Immature natural killer cell (primary cell): Measurements from ENCODE around the gene RNASEH2A. TPM values are rescaled to one million over a fixed set of nuclear protein-coding genes. Genes with fewer than 3 reads are reported as not detected.
A peak's percentile ranks its signal among the peaks of the same experiment; 100 is the strongest.

ENCODE experiments used
- DNase-seq, 3 donors: peaks; one replicate each; pipeline ENCODE4 v3.0.0; 2022; ENCODE audit warnings: mixed read lengths in 1 of 3
- H3K27ac Mint-ChIP-seq, 6 donors: one replicate each; pipeline ENCODE4 v1.8.0; 2020; ENCODE audit warnings: mixed read lengths in 6 of 6, mild to moderate bottlenecking in 5 of 6, inconsistent platforms in 4 of 6, moderate library complexity in 3 of 6
- H3K27me3 Mint-ChIP-seq, 3 donors: one replicate each; pipeline ENCODE4 v1.8.0; 2020 to 2021; ENCODE audit warnings: low read depth in 3 of 3, mild to moderate bottlenecking in 3 of 3, mixed read lengths in 3 of 3, moderate library complexity in 3 of 3, inconsistent platforms in 1 of 3
- H3K36me3 Mint-ChIP-seq, 3 donors: one replicate each; pipeline ENCODE4 v1.8.0; 2020; ENCODE audit warnings: mixed read lengths in 3 of 3, inconsistent platforms in 2 of 3, mild to moderate bottlenecking in 2 of 3
- H3K4me1 Mint-ChIP-seq, 2 donors: one replicate each; pipeline ENCODE4 v1.8.0; 2020; ENCODE audit warnings: inconsistent platforms in 2 of 2, mild to moderate bottlenecking in 2 of 2, mixed read lengths in 2 of 2, moderate library complexity in 1 of 2
- H3K4me3 Mint-ChIP-seq, 5 donors: one replicate each; pipeline ENCODE4 v1.8.0; 2020; ENCODE audit warnings: mild to moderate bottlenecking in 5 of 5, mixed read lengths in 5 of 5, inconsistent platforms in 3 of 5, moderate library complexity in 3 of 5
- H3K9me3 Mint-ChIP-seq, 6 donors: one replicate each; pipeline ENCODE4 v1.8.0; 2020; ENCODE audit warnings: mild to moderate bottlenecking in 6 of 6, mixed read lengths in 6 of 6, inconsistent platforms in 4 of 6, moderate library complexity in 3 of 6
- polyA plus RNA-seq, 3 donors: library from polyadenylated mRNA; unstranded; fragments of 300-500 nt; fragmentation: Illumina TruSeq; gene quantifications; one replicate each; pipeline ENCODE4 v1.2.3, GENCODE V29; 2021

The RNASEH2A gene
- polyA plus RNA-seq, 3 donors from 2014 or later, result 27.7 to 45.4 (median 37.5) TPM

DNA sequence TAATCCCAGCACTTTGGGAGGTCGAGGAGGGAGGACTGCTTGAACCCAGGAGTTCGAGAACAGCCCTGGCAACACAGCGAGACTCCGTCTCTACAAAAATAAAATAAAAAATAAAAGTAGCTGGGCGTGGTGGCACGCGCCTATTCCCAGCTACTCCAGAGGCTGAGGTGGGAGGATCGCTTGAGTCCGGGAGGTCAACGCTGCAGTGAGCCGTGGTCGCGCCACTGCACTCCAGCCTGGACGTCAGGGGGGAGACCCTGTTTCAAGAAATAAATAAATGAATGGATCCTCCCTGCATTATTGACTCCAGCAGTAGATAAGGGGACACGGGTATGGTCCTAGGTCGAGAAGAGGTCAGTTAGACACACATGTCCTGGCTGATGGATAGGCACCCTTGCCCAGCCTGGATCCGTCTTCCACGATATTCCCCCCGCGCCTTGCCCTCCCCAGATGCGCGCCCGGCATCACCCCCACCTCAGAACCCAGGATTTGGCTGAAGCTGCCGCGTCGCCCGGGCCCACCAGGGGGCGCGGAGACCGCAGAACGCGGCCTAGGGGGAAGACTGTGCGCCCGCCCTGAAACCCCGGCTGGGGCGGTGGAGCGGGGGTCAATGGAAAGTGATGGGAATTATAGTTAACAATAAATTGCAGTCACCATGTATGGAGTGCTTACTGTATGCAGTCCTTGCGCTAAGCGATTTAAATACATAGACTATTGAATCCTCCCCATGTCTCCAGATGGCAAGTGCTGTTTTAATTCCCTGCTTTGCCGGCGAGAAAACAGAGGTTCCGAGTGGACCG lies 29.0 kb upstream of the RNASEH2A start:
- Mint-ChIP-seq H3K4me3 (peak overlapping the region; percentile 77 to 88 (median 86)), H3K27ac (peak overlapping the region; percentile 86 to 96 (median 91)), H3K27me3 (peaks cover 6 to 20% (median 17%) of the 10 kb centered on the region in 3 donors)

DNA sequence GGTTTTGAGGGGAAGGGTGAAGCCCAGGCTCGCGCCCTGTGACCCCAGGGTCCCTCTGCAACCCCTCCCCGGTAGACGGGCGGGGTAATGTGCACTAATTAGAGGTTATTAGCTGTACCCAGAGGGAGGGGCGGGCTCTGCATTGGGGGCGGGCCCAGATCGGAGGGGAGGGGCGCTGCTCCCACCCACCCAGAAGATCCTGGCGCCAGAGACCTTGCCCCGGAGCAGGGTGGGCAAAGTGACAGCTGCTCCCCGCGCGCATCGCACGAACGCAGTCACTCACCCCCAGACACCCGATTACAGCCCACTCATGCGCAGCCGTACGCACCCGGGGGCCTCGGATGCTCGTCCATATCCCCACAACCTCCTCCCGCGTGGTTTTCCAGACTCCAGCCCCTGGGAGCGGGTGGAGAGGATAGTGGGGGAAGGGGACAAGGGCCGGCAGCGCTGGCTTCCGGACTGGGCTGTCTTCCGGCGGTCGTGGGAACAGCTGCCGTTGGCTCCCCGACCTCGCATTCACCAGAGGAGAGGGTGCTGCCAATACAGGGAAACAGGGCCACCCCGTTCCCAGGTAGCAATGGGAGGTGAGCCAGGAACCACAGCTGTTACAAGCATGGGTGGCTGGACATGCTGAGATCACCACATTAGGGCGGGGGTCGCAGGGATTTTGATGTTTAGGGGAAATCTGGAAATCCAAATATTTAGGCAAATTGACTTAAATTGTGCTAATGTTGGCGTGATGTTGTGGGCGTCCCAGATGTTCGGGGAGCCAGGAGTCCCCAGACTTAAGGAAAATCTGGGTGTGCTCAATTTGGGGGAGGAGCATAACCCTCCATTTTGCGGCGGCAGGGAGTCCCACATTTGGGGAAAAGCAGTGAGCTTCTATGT lies 28.1 kb upstream of the RNASEH2A start:
- H3K36me3 Mint-ChIP-seq, result no peaks in the 10 kb centered on the region
- H3K4me3 Mint-ChIP-seq, result peak overlapping the region; percentile 77 to 88 (median 86)
- peaks cover 7 to 21% (median 17%) of the 10 kb centered on the region in 3 donors for H3K27me3 Mint-ChIP-seq
- H3K27ac Mint-ChIP-seq, result peak overlapping the region; percentile 86 to 96 (median 91)
- H3K9me3 Mint-ChIP-seq, result no peaks in the 10 kb centered on the region
- DNase-seq, result peak; percentile 32 to 45 (median 39)
- peaks cover 29 to 33% of the 10 kb centered on the region in 2 donors for H3K4me1 Mint-ChIP-seq

More for the DNA sequence above, 29.0 kb upstream of the RNASEH2A start:
- H3K36me3 Mint-ChIP-seq, result no peaks in the 10 kb centered on the region
- peaks cover 28 to 33% of the 10 kb centered on the region in 2 donors for H3K4me1 Mint-ChIP-seq
- no peaks in the 10 kb centered on the region for H3K9me3 Mint-ChIP-seq
- peak; percentile 79 to 83 (median 81) for DNase-seq

DNA sequence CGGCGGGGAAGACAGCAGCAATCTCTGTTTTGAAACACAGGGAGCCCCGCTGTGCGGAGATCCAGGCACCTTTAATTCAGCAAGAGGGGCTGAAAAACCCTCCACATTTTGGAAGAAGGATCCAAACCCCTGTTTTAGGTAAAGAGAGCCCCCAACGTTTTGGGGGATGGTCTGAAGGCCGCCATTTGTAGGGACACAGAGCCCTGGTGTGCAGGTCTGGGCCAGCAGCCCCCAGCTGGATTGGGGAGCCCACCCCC lies 27.6 kb upstream of the RNASEH2A start:
- H3K27me3 Mint-ChIP-seq, result peaks cover 9 to 25% (median 17%) of the 10 kb centered on the region in 3 donors
- no peak for DNase-seq
- H3K9me3 Mint-ChIP-seq, result no peaks in the 10 kb centered on the region
- peak overlapping the region; percentile 87 to 96 (median 91) for H3K27ac Mint-ChIP-seq
- H3K36me3 Mint-ChIP-seq, result no peaks in the 10 kb centered on the region
- H3K4me1 Mint-ChIP-seq, result peaks cover 32 to 33% of the 10 kb centered on the region in 2 donors
- peak overlapping the region; percentile 77 to 88 (median 86) for H3K4me3 Mint-ChIP-seq

DNA sequence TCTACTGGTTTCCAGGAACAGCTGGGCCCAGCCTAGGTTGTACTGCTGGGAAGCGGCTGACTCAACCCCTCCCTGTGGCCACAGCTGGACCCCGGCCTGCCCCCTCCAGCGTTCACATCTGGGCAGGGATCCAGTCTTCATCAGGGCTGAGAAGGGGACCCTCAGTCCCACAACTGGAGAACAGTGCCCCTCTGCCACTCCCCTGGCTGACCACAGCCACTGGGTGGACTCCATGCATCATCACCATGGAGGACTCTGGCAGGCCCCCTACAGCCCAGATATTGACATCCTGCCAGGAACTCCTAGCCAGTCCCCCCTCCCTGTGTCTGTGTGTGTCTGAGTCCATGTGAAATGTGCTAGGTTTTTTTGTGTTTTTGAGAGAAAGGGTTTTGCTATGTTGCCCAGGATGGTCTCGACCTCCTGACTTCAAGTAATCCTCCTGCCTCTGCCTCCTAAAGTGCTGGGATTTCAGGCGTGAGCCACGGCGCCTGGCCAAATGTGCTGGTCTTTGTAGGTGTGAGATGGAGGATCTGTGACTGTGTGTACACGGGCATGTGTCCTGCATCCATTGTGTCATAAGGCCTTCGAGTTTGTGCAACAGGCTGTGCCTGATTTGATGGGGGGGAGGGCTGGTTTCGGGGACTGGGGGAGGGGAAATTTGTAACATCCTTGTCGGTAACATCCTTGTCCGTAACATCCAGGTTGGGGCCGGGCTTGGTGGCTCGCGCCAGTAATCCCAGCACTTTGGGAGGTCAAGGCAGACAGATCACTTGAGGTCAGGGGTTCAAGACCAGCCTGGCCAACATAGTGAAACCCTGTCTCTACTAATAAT lies 27.0 kb upstream of the RNASEH2A start:
- Mint-ChIP-seq H3K27me3 (peaks cover 9 to 25% (median 17%) of the 10 kb centered on the region in 3 donors), H3K4me1 (peaks cover 32 to 33% of the 10 kb centered on the region in 2 donors), H3K27ac (peak overlapping the region in 5 of 6 donors; percentile 54 to 96 (median 87)), H3K9me3 (no peaks in the 10 kb centered on the region), H3K4me3 (peak overlapping the region; percentile 38 to 66 (median 60)), H3K36me3 (no peaks in the 10 kb centered on the region)
- DNase-seq, result no peak

DNA sequence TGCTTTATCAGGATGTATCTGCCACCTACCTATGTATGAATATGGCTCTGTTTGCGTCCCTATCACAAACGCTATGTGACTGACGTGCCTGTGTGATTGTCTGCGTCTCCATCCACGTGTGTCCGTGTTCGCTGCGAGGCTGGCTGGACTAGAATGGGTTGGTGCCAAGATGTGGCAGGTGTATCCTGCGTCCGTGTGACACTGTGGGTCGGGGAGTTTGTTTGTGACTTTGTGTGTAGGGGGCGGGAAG lies 24.3 kb upstream of the RNASEH2A start:
- DNase-seq, result no peak
- H3K4me3 Mint-ChIP-seq, result peak overlapping the region; percentile 81 to 95 (median 90)
- H3K9me3 Mint-ChIP-seq, result no peaks in the 10 kb centered on the region
- peaks cover 7 to 21% (median 17%) of the 10 kb centered on the region in 3 donors for H3K27me3 Mint-ChIP-seq
- no peaks in the 10 kb centered on the region for H3K36me3 Mint-ChIP-seq
- H3K4me1 Mint-ChIP-seq, result peaks cover 33 to 35% of the 10 kb centered on the region in 2 donors
- H3K27ac Mint-ChIP-seq, result peak overlapping the region in 5 of 6 donors; percentile 93 to 98 (median 95)

DNA sequence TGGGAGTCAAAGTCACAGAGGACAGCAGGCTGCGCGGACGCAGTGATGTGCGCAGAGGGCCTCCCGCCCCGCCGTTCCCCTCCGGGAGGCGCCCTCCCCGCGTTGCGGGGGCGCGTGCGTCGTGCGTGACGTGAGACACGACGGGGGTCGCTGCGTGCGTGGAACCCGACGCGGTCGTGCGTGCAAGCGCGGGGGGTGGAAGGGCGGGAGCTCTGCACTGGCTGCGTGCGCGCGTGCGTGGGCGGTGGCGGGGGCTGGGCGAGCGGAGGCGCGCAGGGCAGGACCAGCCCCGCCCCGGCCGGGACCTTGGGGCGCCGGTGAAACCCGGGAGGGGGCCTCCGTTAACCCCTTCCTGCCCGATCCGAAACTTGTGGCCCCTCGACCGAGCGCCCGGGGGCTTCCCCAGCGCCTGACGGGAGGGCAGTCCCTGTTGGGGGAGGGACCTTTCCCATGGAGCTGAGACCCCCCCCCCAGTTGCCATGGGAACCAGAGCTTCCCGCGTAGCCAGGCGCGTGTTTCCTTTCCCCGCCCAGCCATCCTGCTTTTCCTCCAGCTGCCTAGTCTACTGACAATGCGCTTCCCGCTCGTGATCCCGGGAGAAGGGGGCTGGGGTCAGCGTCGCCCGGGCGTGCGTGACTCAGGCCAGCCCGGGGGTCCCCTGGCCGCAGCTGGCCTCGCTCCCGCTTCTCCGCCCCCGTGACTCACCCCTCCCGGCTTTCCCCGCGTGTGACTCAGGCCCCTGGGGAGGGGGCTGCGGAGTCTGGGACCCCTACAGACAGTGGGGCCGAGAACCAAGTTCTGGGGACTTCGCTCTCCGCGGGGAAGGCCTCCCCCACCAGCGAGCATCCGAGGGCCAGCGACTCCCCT lies 23.7 kb upstream of the RNASEH2A start:
- no peaks in the 10 kb centered on the region for H3K36me3 Mint-ChIP-seq
- peaks cover 7 to 16% (median 14%) of the 10 kb centered on the region in 3 donors for H3K27me3 Mint-ChIP-seq

DNA sequence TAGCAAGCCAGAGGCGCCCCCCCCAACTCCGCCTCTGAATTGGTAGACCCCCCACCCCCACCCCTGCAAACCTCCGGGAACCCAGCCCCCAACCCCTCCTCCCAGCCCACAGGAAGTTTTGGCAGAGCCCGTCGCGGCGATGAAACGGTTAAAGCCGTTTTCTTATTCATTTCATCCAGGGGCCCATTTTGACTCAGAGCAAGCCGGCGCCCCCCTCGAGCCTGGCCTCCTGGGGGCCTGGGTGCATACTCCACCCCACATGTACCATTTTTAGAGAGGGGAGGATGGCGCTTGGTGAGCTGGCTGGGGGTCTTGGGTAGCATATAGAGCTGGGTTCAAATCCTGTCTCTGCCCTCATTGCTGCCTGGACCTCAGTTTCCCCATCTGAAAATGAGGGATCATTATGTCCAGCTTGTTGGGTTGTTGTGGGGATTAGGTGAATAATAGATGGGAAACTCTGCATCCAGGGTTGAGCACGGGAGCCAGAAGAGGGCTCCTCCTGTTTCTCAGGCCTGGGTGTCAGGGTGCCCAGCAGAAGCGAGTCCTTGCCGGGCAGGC lies 23.0 kb upstream of the RNASEH2A start:
- H3K9me3 Mint-ChIP-seq, result no peaks in the 10 kb centered on the region
- H3K4me3 Mint-ChIP-seq, result peak overlapping the region; percentile 53 to 72 (median 58)
- H3K27ac Mint-ChIP-seq, result peak overlapping the region in 4 of 6 donors; percentile 83 to 92 (median 90)

More for the DNA sequence above, 23.7 kb upstream of the RNASEH2A start:
- H3K9me3 Mint-ChIP-seq, result no peaks in the 10 kb centered on the region
- H3K4me1 Mint-ChIP-seq, result peaks cover 28 to 30% of the 10 kb centered on the region in 2 donors
- peak overlapping the region; percentile 81 to 95 (median 90) for H3K4me3 Mint-ChIP-seq
- H3K27ac Mint-ChIP-seq, result peak overlapping the region in 5 of 6 donors; percentile 93 to 98 (median 95)
- DNase-seq, result peak; percentile 95 to 97 (median 96)

DNA sequence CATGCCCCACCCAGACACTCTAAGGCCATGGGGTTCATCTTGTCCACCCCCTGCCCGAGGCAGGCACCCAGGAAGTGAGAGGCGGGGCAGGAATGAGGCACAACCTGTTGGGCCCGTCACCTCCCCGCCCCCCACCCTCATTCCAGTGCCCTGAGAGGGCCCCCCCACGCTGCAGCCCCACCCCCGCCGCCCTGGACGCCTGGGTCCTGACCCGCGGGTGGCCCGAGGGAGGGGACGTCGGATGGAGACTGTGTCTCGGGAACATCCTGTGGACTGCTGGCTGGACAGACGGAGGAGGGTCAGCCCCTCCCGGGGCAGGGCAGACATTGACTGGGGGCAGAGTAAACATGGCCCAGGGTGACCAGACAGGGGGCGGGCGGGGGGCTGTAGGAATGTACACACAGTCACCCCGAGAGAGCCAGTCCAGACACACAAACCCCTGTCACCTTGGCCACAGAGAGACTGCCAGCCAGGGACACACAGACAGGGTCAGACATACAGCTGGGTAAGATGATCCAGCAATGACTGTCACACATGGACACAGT lies 22.5 kb upstream of the RNASEH2A start:
- H3K36me3 Mint-ChIP-seq, result no peaks in the 10 kb centered on the region
- H3K27ac Mint-ChIP-seq, result peak overlapping the region in 4 of 6 donors; percentile 83 to 92 (median 90)
- no peaks in the 10 kb centered on the region for H3K9me3 Mint-ChIP-seq
- H3K27me3 Mint-ChIP-seq, result peaks cover 7 to 20% (median 11%) of the 10 kb centered on the region in 3 donors
- H3K4me1 Mint-ChIP-seq, result peaks cover 25% of the 10 kb centered on the region in 2 donors
- no peak for DNase-seq
- peak overlapping the region; percentile 53 to 72 (median 58) for H3K4me3 Mint-ChIP-seq

More for the DNA sequence above, 23.0 kb upstream of the RNASEH2A start:
- no peaks in the 10 kb centered on the region for H3K36me3 Mint-ChIP-seq
- no peak for DNase-seq
- H3K4me1 Mint-ChIP-seq, result peaks cover 24 to 27% of the 10 kb centered on the region in 2 donors
- peaks cover 7 to 17% (median 11%) of the 10 kb centered on the region in 3 donors for H3K27me3 Mint-ChIP-seq

DNA sequence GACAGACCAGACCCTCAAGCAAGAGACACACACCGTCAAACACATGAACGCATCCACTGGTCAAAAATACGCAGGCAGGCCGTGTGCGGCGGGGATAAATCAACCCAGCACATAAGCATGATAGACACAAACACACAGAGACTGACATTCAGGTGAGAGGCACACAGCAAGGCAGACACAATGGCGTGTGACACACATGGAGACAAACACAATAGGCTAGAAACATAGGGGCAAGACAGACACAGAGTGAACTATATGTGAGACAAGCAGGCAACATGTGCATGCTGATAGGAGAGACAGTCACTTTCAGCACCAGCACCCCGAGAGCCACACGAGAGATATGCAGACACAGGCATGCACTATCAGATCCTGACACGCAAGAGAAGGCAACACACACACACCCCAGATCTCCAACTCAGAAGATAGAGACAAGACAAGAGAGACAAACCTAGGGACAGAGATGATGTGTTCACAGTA lies 22.0 kb upstream of the RNASEH2A start:
- Mint-ChIP-seq H3K4me3 (no peak overlapping the region), H3K36me3 (no peaks in the 10 kb centered on the region), H3K9me3 (no peaks in the 10 kb centered on the region), H3K27me3 (peaks cover 9 to 25% (median 10%) of the 10 kb centered on the region in 3 donors), H3K27ac (no peak overlapping the region), H3K4me1 (peaks cover 25 to 26% of the 10 kb centered on the region in 2 donors)
- no peak for DNase-seq

DNA sequence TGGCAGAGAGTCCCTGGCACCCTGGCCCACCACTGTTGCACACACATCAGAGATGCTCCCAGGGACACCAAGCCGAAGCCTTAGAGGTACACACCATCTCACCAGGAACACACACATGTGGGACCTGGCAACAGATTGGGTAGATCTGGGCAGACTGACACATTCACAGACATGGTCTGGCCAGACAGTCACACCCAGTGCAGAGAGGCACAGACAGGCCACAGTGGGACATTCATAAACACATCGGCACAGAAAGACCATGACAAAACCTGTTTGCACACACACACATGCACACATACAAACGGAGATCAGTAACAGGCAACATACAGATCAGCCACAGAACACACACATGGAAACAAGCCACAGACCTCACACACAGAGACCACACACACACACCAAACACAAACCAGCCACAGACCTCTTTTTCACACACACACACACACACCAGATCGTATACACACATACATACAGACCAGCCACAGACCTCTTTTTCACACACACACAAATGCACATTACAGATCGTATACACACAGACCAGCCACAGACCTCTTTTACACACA lies 21.4 kb upstream of the RNASEH2A start:
- peaks cover 9 to 26% (median 9%) of the 10 kb centered on the region in 3 donors for H3K27me3 Mint-ChIP-seq

DNA sequence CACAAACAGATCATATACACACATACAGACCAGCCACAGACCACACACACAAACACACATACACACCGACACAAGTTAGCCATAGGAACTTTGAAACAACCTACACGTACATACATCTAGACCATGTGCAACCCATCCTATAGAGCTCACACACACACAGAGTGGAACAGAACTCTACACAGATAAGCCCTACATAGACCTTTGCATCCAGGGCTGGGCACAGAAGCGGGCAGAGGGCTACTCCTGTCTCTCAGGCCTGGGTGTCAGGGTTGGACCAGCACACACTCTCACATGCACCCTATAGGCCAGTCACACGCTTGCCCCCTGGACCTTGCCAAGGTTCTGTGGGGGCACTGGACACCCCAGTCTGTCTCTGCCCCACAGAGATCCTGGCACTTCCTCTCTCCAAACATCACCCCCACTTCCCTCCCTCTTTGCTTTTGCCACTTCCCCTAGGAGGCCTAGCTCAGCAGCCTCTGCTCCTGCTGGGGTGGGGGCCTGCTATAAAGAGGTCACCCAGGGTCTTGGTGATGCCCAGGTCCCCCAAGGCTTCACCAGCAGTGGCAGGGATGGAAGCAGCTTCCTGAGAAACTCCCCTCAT lies 20.9 kb upstream of the RNASEH2A start:
- Mint-ChIP-seq H3K9me3 (no peaks in the 10 kb centered on the region), H3K27ac (no peak overlapping the region), H3K27me3 (peaks cover 13 to 32% (median 13%) of the 10 kb centered on the region in 3 donors), H3K4me3 (no peak overlapping the region), H3K36me3 (no peaks in the 10 kb centered on the region), H3K4me1 (peaks cover 29 to 30% of the 10 kb centered on the region in 2 donors)
- DNase-seq, result no peak

More for the DNA sequence above, 21.4 kb upstream of the RNASEH2A start:
- DNase-seq, result peak; percentile 82 to 87 (median 85)
- no peaks in the 10 kb centered on the region for H3K9me3 Mint-ChIP-seq
- no peak overlapping the region for H3K4me3 Mint-ChIP-seq
- peaks cover 25% of the 10 kb centered on the region in 2 donors for H3K4me1 Mint-ChIP-seq
- H3K36me3 Mint-ChIP-seq, result no peaks in the 10 kb centered on the region
- no peak overlapping the region for H3K27ac Mint-ChIP-seq
